Astrocyte (in vitro differentiated cells and primary cell): Measurements from ENCODE around the gene PLCG1. TPM values are rescaled to one million over a fixed set of nuclear protein-coding genes. Genes with fewer than 3 reads are reported as not detected.

ENCODE experiments used
- DNase-seq: peaks from one replicate; pipeline ENCODE4 v3.0.0-alpha.2; 2010; ENCODE audit warnings: low read depth
- FAIRE-seq: peaks from 2 replicates; lab custom pipeline; 2011; peaks lifted over from hg19 to GRCh38; lab: Jason Lieb, UNC
- H2AFZ ChIP-seq: 2 replicates; pipeline ENCODE4 v1.6.0; 2012; ENCODE audit warnings: low read depth, low read length, inconsistent platforms
- H3K27ac ChIP-seq: 2 replicates; pipeline ENCODE4 v1.5.1; 2011; ENCODE audit warnings: low read depth, low read length, inconsistent platforms
- H3K27me3 ChIP-seq: 2 replicates; pipeline ENCODE4 v1.6.0; 2011; ENCODE audit warnings: low read length, inconsistent platforms; ENCODE audit not compliant: insufficient read depth
- H3K36me3 ChIP-seq: 2 replicates; pipeline ENCODE4 v1.5.1; 2011; ENCODE audit warnings: low read length, inconsistent platforms; ENCODE audit not compliant: insufficient read depth
- H3K4me1 ChIP-seq: 2 replicates; pipeline ENCODE4 v1.5.1; 2011; ENCODE audit warnings: low read length, inconsistent platforms; ENCODE audit not compliant: insufficient read depth
- H3K4me2 ChIP-seq: 2 replicates; pipeline ENCODE4 v1.6.0; 2012; ENCODE audit warnings: low read length, inconsistent platforms
- H3K4me3 ChIP-seq: 2 replicates; pipeline ENCODE4 v1.5.1; 2011; ENCODE audit warnings: low read depth, mild to moderate bottlenecking, low read length, inconsistent platforms; ENCODE audit not compliant: insufficient read depth
- H3K79me2 ChIP-seq: 2 replicates; pipeline ENCODE4 v1.6.0; 2012; ENCODE audit warnings: mild to moderate bottlenecking, low read length, inconsistent platforms; ENCODE audit not compliant: insufficient read depth
- H3K9ac ChIP-seq: 2 replicates; pipeline ENCODE4 v1.6.0; 2012; ENCODE audit warnings: mild to moderate bottlenecking, low read length, inconsistent platforms
- H3K9me3 ChIP-seq: 2 replicates; pipeline ENCODE4 v1.5.1; 2012; ENCODE audit warnings: low read depth, mild to moderate bottlenecking, low read length, inconsistent platforms; ENCODE audit not compliant: insufficient read depth
- H4K20me1 ChIP-seq: 2 replicates; pipeline ENCODE4 v1.6.0; 2012; ENCODE audit warnings: low read length, inconsistent platforms; ENCODE audit not compliant: insufficient read depth
- H3K27ac Mint-ChIP-seq: one replicate; pipeline ENCODE4 v1.8.0; 2021; ENCODE audit warnings: mild to moderate bottlenecking, mixed read lengths; ENCODE audit not compliant: unreplicated experiment
- H3K27me3 Mint-ChIP-seq: one replicate; pipeline ENCODE4 v1.8.0; 2021; ENCODE audit warnings: low read depth, mixed read lengths; ENCODE audit not compliant: unreplicated experiment
- H3K36me3 Mint-ChIP-seq: one replicate; pipeline ENCODE4 v1.8.0; 2021; ENCODE audit warnings: low read depth, mixed read lengths; ENCODE audit not compliant: unreplicated experiment
- H3K4me1 Mint-ChIP-seq: one replicate; pipeline ENCODE4 v1.8.0; 2021; ENCODE audit warnings: low read depth, mixed read lengths; ENCODE audit not compliant: unreplicated experiment
- H3K4me3 Mint-ChIP-seq: one replicate; pipeline ENCODE4 v1.8.0; 2021; ENCODE audit warnings: mild to moderate bottlenecking, moderate library complexity, mixed read lengths; ENCODE audit not compliant: unreplicated experiment
- H3K9me3 Mint-ChIP-seq: one replicate; pipeline ENCODE4 v1.8.0; 2021; ENCODE audit warnings: mild to moderate bottlenecking, mixed read lengths; ENCODE audit not compliant: unreplicated experiment
- CTCF ChIP-seq: IDR thresholded peaks from 2 replicates; pipeline ENCODE4 v1.5.1; 2011; ENCODE audit warnings: low read depth, mild to moderate bottlenecking, inconsistent platforms, low read length, moderate library complexity; ENCODE audit not compliant: insufficient read depth
- EZH2 ChIP-seq: IDR thresholded peaks from 2 replicates; pipeline ENCODE4 v1.6.1; 2012; ENCODE audit warnings: mild to moderate bottlenecking, low read length, inconsistent platforms; ENCODE audit not compliant: insufficient read depth
- total RNA-seq: library from RNA; stranded (reverse); gene quantifications from 2 replicates; pipeline ENCODE4 v1.2.1, GENCODE V29; 2021

PLCG1 gene
- total RNA-seq, 1 donor from 2014 or later: 129 TPM

GRCh38 chr20:41173791-41174341, 36.5 kb downstream of the PLCG1 start:
- Histone ChIP-seq H3K36me3 (peaks cover 51% of the 10 kb centered on the region), H3K4me1 (peaks cover 32% of the 10 kb centered on the region), H3K4me2 (no peak overlapping the region), H2AFZ (no peak overlapping the region), H3K9me3 (no peaks in the 10 kb centered on the region), H3K27me3 (no peaks in the 10 kb centered on the region), H3K9ac (peak overlapping the region; percentile 26), H3K79me2 (peaks cover 7% of the 10 kb centered on the region), H4K20me1 (peaks cover 54% of the 10 kb centered on the region), H3K27ac (peak overlapping the region; percentile 2), H3K4me3 (no peak overlapping the region)
- TF ChIP-seq EZH2 (no peak), CTCF (no peak)
- Mint-ChIP-seq H3K27me3 (no peaks in the 10 kb centered on the region), H3K4me3 (peak overlapping the region; percentile 18), H3K9me3 (no peaks in the 10 kb centered on the region), H3K4me1 (peaks cover 36% of the 10 kb centered on the region), H3K36me3 (peaks cover 51% of the 10 kb centered on the region), H3K27ac (no peak overlapping the region)
- DNase-seq: no peak
- no peak for FAIRE-seq

- H3K9me3 Mint-ChIP-seq: no peaks in the 10 kb centered on the region
- Histone ChIP-seq H3K27me3 (no peaks in the 10 kb centered on the region), H3K27ac (no peak overlapping the region), H3K9me3 (no peaks in the 10 kb centered on the region), H4K20me1 (peaks cover 49% of the 10 kb centered on the region), H3K4me3 (no peak overlapping the region), H2AFZ (no peak overlapping the region), H3K36me3 (peaks cover 46% of the 10 kb centered on the region), H3K4me1 (peaks cover 35% of the 10 kb centered on the region), H3K79me2 (peaks cover 11% of the 10 kb centered on the region), H3K4me2 (no peak overlapping the region), H3K9ac (peak overlapping the region; percentile 29)
- H3K4me1 Mint-ChIP-seq: peaks cover 41% of the 10 kb centered on the region
- H3K4me3 Mint-ChIP-seq: no peak overlapping the region
- no peak for DNase-seq
- no peak for TF ChIP-seq EZH2
- TF ChIP-seq CTCF: no peak
- H3K36me3 Mint-ChIP-seq: peaks cover 49% of the 10 kb centered on the region
- peak overlapping the region; percentile 23 for H3K27ac Mint-ChIP-seq
- H3K27me3 Mint-ChIP-seq: no peaks in the 10 kb centered on the region
- FAIRE-seq: no peak
Observed at GRCh38 chr20:41174373-41174772, 37.0 kb downstream of the PLCG1 start.

GRCh38 chr20:41174782-41175181, 37.4 kb downstream of the PLCG1 start:
- no peak overlapping the region for H3K4me3 Mint-ChIP-seq
- Histone ChIP-seq H2AFZ (no peak overlapping the region), H3K79me2 (peaks cover 11% of the 10 kb centered on the region), H3K4me2 (no peak overlapping the region), H4K20me1 (peaks cover 45% of the 10 kb centered on the region), H3K9ac (peak overlapping the region; percentile 29), H3K4me3 (no peak overlapping the region), H3K36me3 (peaks cover 42% of the 10 kb centered on the region), H3K27ac (no peak overlapping the region), H3K4me1 (peaks cover 31% of the 10 kb centered on the region), H3K9me3 (no peaks in the 10 kb centered on the region), H3K27me3 (no peaks in the 10 kb centered on the region)
- no peaks in the 10 kb centered on the region for H3K9me3 Mint-ChIP-seq
- H3K27ac Mint-ChIP-seq: peak overlapping the region; percentile 23
- H3K27me3 Mint-ChIP-seq: no peaks in the 10 kb centered on the region
- H3K4me1 Mint-ChIP-seq: peaks cover 41% of the 10 kb centered on the region
- DNase-seq (no peak), FAIRE-seq (no peak)
- H3K36me3 Mint-ChIP-seq: peaks cover 45% of the 10 kb centered on the region
- TF ChIP-seq CTCF (no peak), EZH2 (no peak)
